ENCODE measurements around the gene NEXN.

GRCh38 chr1:77859248-77859647, 29.2 kb upstream of the NEXN start:
- no peak for TF ChIP-seq POLR2A (IDR thresholded peaks at IDR 0.05)
- no peak for TF ChIP-seq CTCF (IDR thresholded peaks at IDR 0.05)
